Psoas muscle (tissue), 8 donors: ENCODE results near the gene ITGA7. TPM values are rescaled to one million over a fixed set of nuclear protein-coding genes. Genes with fewer than 3 reads are reported as not detected.

Source experiments
- ATAC-seq, 4 donors: fragments of 200-7000 bp; cut with Tn5 transposase; one replicate each; pipeline ENCODE4 v1.9.1; 2020; ENCODE audit warnings: moderate library complexity in 3 of 4, mild to moderate bottlenecking in 2 of 4
- DNase-seq, 2 donors: peaks; one replicate each; pipeline ENCODE4 v3.0.0-alpha.2; 2020
- H3K27ac ChIP-seq: fragments of 200-600 bp; one replicate; pipeline ENCODE4 v1.8.0; 2022
- H3K27me3 ChIP-seq, 3 donors: fragments of 200-600 bp in 1 of 3; one replicate each; pipeline versions ENCODE4 v1.6.1 to v1.8.0; 2013 to 2022; ENCODE audit warnings: low read length in 2 of 3, mild to moderate bottlenecking in 2 of 3, moderate library complexity in 1 of 3; ENCODE audit not compliant: insufficient read depth in 3 of 3
- H3K36me3 ChIP-seq, 2 donors: fragments of 200-600 bp in 1 of 2; one replicate each; pipeline versions ENCODE4 v1.6.1 to v1.8.0; 2013 to 2022; ENCODE audit warnings: low read depth in 1 of 2, mild to moderate bottlenecking in 1 of 2, moderate library complexity in 1 of 2; ENCODE audit not compliant: insufficient read depth in 1 of 2
- H3K4me1 ChIP-seq: fragments of 200-600 bp; one replicate; pipeline ENCODE4 v1.8.0; 2022
- H3K4me3 ChIP-seq: fragments of 200-600 bp; one replicate; pipeline ENCODE4 v1.8.0; 2022; ENCODE audit warnings: mild to moderate bottlenecking
- H3K9me3 ChIP-seq: fragments of 200-600 bp; one replicate; pipeline ENCODE4 v1.8.0; 2022
- CTCF ChIP-seq: fragments of 200-600 bp; IDR thresholded peaks from one replicate; pipeline ENCODE4 v1.8.0; 2022; ENCODE audit warnings: antibody characterized with exemption
- WGBS, 3 donors: extraction: QIAGEN DNeasy Blood & Tissue Kit; methylation state at CpG; one replicate each; pipeline versions ENCODE4 v1.1.6 to v1.1.7; 2013; 5-methylcytosine and 5-hydroxymethylcytosine counted together
- intact Hi-C, 2 donors: fragments of 100-400 bp; cut with DNase I; formaldehyde crosslinking; loops; one replicate each; pipeline versions ENCODE4 v1.11.0 to v1.14.2; 2022
- polyA plus RNA-seq, 3 donors: library from polyadenylated mRNA; stranded (reverse); fragments of 200-250 nt; gene quantifications; one replicate each; pipeline ENCODE4 v1.2.3, GENCODE V29; 2013
- total RNA-seq, 4 donors: library from RNA; stranded (reverse); fragmentation: NEBNext Ultra II Directional in 2 of 4; extraction: Animal tissue kit (Norgen Biotek cat#: 25700) in 2 of 4; gene quantifications; one replicate each; pipeline versions ENCODE4 v1.2.1 to v1.2.4, GENCODE V29; 2021 to 2023
- donor health status: healthy with polysubstance abuse.
- donor health status: DM: no; HTN: no; CAD: no; lungs with moderate emphysema.
- donor health status: Bipolar disorder and iron deficiency.
- donor health status: healthy.
- donor health status: DM: yes; HTN: yes; CAD: no.
- donor health status: DM: no; HTN: no; CAD: no.
- donor health status: DM: no; HTN: no; CAD: no.
- donor health status: DM: yes; HTN: yes; CAD: no.

Gene ITGA7
- total and polyA plus RNA-seq, 7 donors: 51.8 to 433 (median 297) TPM

- Histone ChIP-seq H3K4me1 (peaks cover 38% of the 10 kb centered on the region), H3K4me3 (peak overlapping the region; percentile 85), H3K27me3 (no peaks in the 10 kb centered on the region), H3K9me3 (no peaks in the 10 kb centered on the region), H3K27ac (peak overlapping the region; percentile 92), H3K36me3 (peaks cover 0 to 37% of the 10 kb centered on the region in 2 donors)
- ATAC-seq (peak; percentile 57 to 70 (median 68)), DNase-seq (peak; percentile 81 to 92)
- 19 to 29% (median 26%) methylated on average over 2 of the region's 2 CpGs for WGBS, 3 donors
- no peak for TF ChIP-seq CTCF
- intact Hi-C loops: no loop called here
These were observed 4.4 kb downstream of the ITGA7 start for GRCh38 chr12:55703288-55703687.

DNA sequence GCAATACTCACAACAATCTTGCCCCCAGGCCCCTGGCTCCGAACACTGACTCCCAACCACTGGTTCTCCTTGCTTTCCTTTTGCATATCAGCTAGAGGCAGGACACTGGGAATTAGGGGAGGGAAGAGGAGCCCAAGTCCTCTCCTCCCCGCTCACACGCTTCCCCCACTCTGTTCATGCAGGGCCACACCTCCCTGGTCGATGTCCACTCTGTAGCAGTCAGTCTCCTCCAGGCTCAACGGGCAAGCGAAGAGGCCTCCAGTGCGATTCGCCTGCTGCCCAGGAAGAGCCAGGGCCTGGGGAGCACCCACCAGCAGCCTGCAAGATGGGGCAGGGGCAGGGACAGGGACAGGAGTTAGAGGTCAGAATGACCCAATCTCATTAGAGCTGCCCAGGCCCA is 4.8 kb downstream of the ITGA7 start:
- Histone ChIP-seq H3K9me3 (no peaks in the 10 kb centered on the region), H3K4me1 (peaks cover 38% of the 10 kb centered on the region), H3K27me3 (no peaks in the 10 kb centered on the region), H3K27ac (peak overlapping the region; percentile 92), H3K4me3 (peak overlapping the region; percentile 85), H3K36me3 (peaks cover 0 to 41% of the 10 kb centered on the region in 2 donors)
- intact Hi-C loops: no loop called here
- no peak for TF ChIP-seq CTCF
- ATAC-seq (peak; percentile 1 to 9 (median 5)), DNase-seq (peak; percentile 22 to 59)
- 20 to 42% (median 42%) methylated on average over 8 of the region's 8 CpGs for WGBS, 3 donors

GRCh38 chr12:55700255-55701018 is 7.3 kb downstream of the ITGA7 start:
- H3K27ac ChIP-seq: peak overlapping the region; percentile 92
- H3K9me3 ChIP-seq: no peaks in the 10 kb centered on the region
- peaks cover 38% of the 10 kb centered on the region for H3K4me1 ChIP-seq
- no peaks in the 10 kb centered on the region for H3K27me3 ChIP-seq
- peaks cover 0 to 65% of the 10 kb centered on the region in 2 donors for H3K36me3 ChIP-seq
- 51 to 61% (median 52%) methylated on average over 18 to 21 of the region's 21 CpGs for WGBS, 3 donors
- peak overlapping the region; percentile 15 for H3K4me3 ChIP-seq
- DNase-seq (peak; percentile 75 to 92), ATAC-seq (peak; percentile 18 to 56 (median 40))
- intact Hi-C loops: loop anchor here in 1 of 2 donors (2.0 kb wide), 1 partner anchor 16 kb away; no protein-coding TSS in a partner anchor
- no peak for TF ChIP-seq CTCF

GRCh38 chr12:55699471-55700055 is 8.1 kb downstream of the ITGA7 start:
- intact Hi-C loops: loop anchor here in 1 of 2 donors (2.0 kb wide), 1 partner anchor 15 kb away; no protein-coding TSS in a partner anchor
- H3K27me3 ChIP-seq: no peaks in the 10 kb centered on the region
- H3K4me3 ChIP-seq: no peak overlapping the region
- no peak for TF ChIP-seq CTCF
- DNase-seq (peak in 1 of 2 donors; percentile 24), ATAC-seq (no peak)
- H3K4me1 ChIP-seq: peaks cover 33% of the 10 kb centered on the region
- peak overlapping the region; percentile 92 for H3K27ac ChIP-seq
- H3K36me3 ChIP-seq: peaks cover 0 to 74% of the 10 kb centered on the region in 2 donors
- H3K9me3 ChIP-seq: no peaks in the 10 kb centered on the region
- WGBS, 3 donors: 65 to 67% (median 67%) methylated on average over 5 of the region's 5 CpGs
